Endometrial microvascular endothelial cells (primary cell): ENCODE data around the gene CHRNA3. TPM values are rescaled to one million over a fixed set of nuclear protein-coding genes. Genes with fewer than 3 reads are reported as not detected.

Experiments used
- in situ Hi-C: cut with HindIII; loops from 2 replicates; pipeline ENCODE4 v1.10.0; 2017; ENCODE audit warnings: low sequenced_read_pairs, low pct_unique_long_range_greater_than_20kb; ENCODE audit errors: inconsistent ontology term
- total RNA-seq: library from RNA; depleted of rRNA; stranded (reverse); fragments of >200 nt; gene quantifications from one replicate; pipeline ENCODE4 v1.2.3, GENCODE V29; 2015; ENCODE audit errors: inconsistent ontology term

The CHRNA3 gene
- total RNA-seq, 1 donor from 2014 or later, result not detected

GRCh38 chr15:78638658-78639314, 18.0 kb upstream of the CHRNA3 start:
- in situ Hi-C loops, result no loop called here

DNA sequence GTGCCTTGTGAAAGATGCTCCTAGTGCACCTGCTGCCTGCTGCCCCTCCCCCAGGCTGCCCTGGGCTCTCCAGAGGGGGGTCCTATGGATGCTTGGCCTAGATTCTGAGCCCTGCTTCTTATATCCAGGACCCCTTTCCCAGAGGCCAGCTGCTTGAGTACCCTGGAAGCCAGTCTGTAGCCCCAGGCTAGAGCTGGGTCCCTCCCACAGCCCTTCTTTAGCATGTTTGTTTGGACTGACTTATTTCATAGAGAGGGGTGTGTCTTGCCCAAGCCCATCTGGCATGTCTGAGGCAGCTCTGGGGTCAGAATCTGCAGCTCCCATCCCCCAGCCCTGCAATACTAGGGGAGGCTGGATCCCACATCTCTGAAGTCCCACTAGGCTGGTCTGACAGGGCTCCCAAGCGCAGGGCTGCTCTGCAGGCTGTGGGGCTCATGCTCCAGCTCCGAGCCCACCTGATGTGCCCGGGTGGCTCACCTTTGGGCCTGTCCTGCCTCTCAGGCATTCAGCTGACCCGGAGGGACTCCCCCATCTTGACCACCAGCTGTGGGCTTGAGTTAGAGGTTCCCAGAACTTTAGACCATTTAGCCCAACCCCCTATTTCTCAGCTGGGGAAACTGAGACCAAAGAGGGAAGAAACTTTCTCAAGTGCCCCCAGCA, 17.1 kb upstream of the CHRNA3 start:
- in situ Hi-C loops, result no loop called here

DNA sequence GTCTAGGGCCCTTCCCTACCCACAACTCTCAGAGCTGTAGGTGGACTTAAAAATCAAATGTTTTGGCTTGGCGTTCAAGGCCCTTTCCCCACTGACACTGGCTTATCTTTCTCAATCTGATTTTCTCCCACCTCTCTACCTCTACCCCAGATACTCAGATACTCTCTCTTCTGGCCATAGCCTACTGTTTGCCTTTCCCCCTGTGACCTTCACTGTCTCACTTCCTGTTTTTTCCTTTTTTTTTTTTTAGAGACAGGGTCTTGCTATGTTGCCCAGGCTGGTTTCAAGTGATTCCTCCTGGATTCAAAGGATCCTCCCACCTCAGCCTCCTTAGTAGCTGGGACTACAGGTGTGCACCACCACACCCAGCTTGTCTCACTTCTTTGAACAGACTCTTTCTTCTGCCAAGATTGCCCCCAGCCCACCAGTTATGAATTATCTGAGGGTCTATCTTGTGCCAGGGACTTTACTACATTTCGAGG, 15.6 kb upstream of the CHRNA3 start:
- in situ Hi-C loops, result no loop called here

DNA sequence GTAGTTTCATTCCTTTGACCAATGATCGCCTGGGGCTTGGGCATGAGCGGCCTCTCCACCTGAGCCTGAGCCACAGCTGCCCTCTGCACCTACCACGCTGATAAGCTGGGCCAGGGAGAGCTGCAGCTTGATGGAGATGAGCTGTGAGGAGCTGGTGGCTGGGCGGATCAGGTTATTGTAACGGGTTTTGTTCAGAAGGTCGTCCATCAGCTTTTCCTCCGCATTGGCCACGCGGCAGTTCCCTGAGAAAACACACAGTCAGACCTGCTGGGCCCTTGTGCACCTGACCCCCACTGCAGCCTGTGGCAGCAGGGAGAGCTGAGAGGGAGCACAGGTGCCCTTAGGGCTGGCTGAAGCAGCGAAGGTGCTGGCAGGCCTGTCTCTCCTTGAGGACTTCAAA, 14.6 kb upstream of the CHRNA3 start:
- in situ Hi-C loops, result no loop called here

DNA sequence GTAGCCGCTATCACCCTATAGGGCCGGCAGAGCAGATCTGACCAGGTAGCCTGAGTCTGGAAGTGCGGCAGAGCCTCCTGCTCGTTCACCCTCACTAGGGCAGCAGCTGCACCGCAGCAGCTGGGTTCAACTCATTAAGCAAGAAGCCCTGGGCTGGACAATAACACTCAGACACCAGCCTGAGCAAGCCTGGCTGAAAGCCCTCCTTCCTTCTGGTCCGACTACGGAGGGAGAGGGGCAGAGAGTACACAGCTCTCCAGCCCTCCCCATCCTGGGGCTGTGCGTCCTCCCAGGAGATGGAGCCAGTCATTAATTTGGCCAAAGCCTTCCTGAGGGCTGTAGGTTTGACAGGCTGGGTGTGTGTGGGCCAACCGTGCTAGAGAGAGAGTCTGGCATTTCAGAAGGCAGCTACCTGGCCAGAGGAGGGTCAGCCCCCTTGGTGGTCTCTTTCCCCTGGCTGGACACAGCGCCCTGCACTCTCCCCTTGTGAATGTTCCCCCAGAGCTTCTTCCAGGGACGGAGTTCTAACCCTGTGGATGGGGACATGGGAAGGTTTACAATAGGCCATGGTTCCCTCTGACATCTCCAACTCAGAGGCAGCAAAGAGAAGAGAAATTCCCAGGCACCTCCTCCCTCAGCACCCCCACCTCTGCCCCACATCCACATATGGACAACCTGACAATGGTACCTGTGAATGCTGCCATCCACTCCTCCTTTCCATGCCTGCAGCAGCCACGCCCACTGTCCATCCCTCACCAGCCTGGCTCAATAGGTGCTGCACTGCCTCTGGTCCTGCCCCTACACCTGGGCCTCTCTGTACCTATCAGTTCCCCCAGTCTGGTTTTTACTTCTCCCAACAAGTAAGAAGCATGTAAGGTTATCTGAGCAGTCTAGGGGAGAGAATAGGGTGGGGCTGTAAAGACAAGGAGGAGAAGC, 13.7 kb upstream of the CHRNA3 start:
- in situ Hi-C loops, result no loop called here

DNA sequence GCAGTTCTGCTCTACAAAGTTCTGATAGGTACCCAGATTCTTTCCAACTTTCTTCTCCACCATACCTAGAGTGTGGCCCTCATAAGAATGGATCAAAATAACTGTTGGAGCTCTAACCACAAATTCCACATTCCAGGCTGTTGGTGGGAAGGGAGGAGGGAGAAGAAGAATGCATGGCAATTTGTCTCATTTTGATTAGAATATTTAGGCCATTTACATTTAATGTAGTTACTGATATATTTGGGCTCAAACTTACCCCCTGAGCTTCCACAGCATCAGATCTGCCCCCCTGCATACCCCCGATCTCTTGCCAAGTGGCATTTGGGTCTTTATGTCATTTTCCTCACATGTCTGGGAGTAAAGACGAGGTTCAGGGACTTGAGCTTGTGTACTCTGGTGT, 12.6 kb upstream of the CHRNA3 start:
- in situ Hi-C loops, result no loop called here

DNA sequence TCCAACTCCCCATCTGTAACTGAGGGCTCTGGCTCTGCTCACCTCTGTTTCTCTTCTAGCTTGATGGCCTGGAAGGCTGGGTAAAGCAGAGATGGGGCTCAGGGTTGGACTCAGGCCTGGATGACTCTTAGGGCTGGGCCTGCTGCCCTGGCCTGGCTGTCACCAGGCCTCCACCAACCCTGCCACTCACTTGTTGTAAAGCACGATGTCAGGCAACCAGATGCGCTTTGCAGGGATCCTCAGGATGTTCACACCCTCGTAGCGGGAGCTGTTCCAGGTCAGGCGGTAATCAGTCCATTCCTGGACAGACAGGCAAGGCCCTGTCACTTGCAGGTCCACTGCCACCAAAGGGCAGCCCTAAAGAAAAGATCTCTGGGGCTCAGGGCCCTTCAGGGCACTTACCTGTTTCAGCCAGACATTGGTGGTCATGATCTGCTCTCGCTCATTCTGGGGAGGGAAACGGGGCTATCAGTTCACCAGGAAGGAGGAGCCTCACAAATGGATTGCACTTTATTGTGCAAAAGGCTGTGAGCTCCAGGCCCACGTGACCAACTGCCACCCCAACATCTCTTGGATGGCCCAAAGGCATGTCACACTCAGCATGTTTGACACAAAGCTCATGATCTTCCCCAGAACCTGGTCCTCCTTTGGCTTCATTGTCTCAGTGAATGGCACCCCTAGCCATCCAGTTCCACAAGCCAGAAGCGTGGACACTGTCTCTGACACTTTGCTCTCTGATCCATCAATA, 10.3 kb upstream of the CHRNA3 start:
- in situ Hi-C loops, result no loop called here

DNA sequence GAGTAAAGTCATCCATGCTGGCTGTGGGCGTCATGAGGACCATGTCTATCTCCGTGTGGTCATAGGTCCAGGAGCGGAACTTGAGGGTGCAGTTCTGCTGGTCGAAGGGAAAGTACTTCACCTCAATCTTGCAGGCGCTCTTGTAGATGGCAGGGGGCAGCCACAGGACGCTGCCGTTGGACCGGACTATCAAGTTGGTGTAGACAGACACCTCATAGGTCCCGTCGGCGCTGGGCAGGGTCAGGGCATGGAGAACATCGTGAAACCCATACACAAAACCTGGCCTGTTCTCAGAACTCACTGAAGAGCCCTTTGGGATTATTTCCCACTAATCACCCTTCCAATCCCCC, 8.9 kb upstream of the CHRNA3 start:
- in situ Hi-C loops, result no loop called here

DNA sequence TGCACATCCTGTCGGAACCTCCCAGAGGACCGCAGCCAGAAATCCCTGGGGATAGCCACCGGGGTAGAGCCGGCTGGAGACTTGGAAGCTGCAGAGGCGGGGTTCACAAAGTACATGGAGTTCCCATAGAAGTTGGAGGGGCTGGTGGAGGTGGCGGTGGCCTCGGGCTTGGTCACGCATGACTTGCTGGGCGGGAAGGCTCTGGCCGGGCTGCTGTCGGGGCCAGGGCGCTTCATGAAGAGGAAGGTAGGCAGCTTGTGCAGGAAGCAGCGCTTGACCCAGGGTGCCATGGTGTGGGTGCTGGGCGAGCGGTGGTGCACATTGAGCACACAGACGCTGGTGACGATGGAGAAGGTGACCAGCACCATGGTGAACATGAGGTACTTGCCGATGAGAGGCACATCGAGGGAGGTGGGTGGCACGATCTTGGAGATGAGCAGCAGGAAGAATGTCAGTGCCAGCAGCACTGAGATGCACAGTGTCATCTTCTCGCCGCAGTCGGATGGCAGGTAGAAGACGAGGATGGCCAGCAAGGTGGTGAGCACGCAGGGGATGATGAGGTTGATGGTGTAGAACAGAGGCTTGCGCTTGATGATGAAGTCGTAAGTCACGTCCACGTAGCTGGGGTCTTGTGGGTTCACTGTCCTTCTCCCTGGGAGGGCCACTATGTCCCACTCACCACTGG, 8.4 kb upstream of the CHRNA3 start:
- in situ Hi-C loops, result no loop called here

DNA sequence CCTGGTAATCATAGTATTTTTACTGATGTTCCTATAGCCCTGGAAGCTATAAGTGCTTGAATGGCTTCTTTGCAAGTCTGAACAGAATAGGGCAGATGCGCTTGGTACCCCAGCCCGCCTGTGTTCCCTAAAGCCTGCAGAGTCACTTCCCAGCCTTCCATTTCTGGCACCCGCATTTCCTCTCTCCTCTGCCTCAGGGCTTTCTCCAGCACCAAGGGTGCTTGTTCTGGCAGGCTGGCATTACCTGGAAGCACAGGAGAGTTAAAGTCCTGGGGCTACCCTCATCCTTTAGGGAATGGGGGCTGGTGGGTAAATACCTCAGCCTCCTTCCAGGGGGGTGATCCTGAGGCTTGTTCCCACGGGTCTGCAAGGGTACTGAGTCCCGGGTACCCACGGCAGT, 7.4 kb upstream of the CHRNA3 start:
- in situ Hi-C loops, result no loop called here

GRCh38 chr15:78627348-78627747, 6.6 kb upstream of the CHRNA3 start:
- in situ Hi-C loops, result no loop called here

GRCh38 chr15:78626381-78626995, 5.7 kb upstream of the CHRNA3 start:
- in situ Hi-C loops, result no loop called here

DNA sequence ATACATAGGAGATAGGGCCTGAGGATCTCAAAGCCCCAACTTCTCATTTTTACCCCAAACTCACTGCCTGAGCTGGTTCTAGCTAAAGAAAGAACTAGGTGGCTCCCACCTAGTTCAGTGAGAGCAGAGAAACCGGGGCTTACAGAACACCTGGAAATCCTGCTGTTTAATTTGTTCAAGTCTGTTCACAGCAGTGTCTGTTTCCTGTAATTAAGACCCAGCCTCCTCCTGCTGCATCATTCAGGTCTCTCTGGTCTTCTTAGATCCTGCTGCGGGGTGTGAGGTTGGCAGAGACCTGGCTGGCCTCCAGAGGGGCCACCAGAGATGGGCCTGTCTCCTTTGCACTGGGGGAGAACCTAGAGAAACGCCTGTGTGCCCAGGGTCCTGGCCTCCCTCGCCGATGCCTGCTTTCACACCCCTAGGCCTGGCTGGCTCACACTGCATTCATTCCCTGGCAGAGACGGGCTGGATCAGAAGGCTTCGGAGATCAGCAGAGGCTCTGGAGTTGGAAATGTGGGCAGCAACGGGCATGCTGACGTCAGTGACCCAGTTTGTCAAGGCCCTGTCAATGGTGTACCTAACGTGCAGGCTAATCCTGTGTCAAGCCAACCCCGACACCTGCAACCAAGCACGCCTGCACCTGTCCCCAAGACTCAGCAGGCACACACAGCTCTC, 4.9 kb upstream of the CHRNA3 start:
- in situ Hi-C loops, result no loop called here

DNA sequence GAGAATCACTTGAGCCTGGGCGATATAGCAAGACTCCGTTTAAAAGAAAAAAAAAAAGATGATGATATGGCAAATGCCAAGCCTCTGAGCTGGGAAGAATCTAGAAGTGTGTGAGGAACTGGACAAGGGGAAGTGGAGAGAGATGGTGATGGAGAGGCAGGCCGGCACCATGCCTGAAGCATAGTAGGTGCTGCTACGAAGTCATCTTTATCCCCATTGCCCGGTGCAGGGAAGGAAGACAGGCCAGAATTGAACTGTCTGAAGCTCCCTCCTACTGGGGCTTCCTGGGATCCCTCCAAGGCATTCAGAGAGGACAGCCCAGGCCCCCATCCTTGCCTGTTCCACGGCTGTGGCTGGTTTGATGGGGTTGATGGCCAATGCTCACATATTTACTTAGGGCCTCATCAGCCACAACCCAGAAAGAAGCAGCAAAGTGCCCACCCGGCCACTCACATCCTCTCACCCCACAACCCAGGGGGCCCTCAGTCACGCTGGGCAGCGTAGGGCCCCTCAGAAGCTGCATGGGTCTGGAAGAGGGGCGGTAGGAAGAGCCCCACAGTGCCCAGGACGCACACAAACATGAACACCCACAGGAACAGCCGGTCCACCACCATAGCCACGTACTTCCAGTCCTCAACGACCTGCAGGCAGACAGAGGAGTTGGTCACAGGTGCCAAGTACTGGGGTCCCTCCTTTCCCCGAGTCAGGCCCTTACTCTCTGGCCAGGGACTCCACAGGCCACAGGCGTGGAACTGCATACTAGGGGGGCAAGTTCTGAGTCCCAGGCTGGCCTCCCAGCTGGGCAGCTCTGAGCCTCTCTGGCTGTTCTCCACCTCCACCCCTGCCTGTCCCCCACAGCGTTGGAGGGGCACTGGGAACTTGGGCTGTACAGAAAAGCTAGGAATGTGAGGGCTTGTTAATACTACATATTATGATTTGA, 4.1 kb upstream of the CHRNA3 start:
- in situ Hi-C loops, result no loop called here

DNA sequence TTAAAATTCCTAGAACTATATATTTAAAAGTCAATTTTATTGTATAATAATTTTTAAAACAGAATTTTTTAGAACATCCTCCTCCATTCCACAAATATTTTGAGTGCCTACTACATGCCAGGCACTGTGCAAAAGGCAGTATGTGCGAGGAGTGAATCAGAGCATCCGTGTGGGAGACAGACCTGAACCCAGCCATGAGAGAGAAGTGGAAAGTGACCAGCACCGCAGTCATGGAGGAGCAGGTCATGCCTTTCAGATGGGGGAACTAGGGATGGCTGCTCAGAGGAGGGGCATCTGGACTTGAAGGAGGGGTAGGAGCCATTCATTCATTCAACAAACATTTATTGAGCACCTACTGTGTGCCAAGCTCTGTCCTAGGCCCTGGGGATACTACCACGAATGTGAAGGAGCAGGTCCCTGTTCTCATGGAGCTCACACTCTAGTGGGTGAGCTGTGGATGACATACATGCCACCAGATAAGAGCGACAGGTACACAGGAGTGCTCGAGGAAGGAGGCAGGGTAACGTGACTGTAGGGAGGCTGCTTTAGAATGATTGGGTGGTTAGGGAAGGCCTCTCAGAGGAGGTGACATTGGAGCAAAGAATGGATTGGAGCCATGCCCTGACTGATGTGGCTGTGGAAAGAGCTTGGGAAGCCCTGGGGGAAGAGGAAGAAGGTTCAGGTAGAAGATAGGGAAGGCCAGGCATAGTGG, 3.1 kb upstream of the CHRNA3 start:
- in situ Hi-C loops, result no loop called here

- in situ Hi-C loops, result no loop called here
These were observed 1.1 kb upstream of the CHRNA3 start for GRCh38 chr15:78621810-78622402.
